SK-N-SH (cell line): ENCODE results near the gene COPS7A. TPM values are rescaled to one million over a fixed set of nuclear protein-coding genes. Genes with fewer than 3 reads are reported as not detected.

Experiments
- CTCF ChIA-PET: fragments of 300-600, 350-600 bp; formaldehyde crosslinking; extraction: SDS; loops from one replicate; lab custom pipeline; 2021; lab: Yijun Ruan, JAX
- POLR2A ChIA-PET: fragments of 350-600 bp; sonication (Branson Sonifier 250); formaldehyde crosslinking; extraction: SDS; loops from one replicate; lab custom pipeline; 2020; ENCODE audit warnings: antibody characterized with exemption, inconsistent platforms; lab: Yijun Ruan, JAX
- DNase-seq: peaks from one replicate; pipeline ENCODE4 v3.0.0; 2012
- H2AFZ ChIP-seq: fragments of 200-600 bp; sonication (generic); 2 replicates; pipeline ENCODE4 v1.8.1; 2016; ENCODE audit warnings: antibody characterized with exemption, mild to moderate bottlenecking, low read depth
- H3F3A ChIP-seq: fragments of 200-600 bp; sonication (generic); replicated peaks from 2 replicates; pipeline ENCODE3; 2016; ENCODE audit warnings: antibody characterized with exemption, mild to moderate bottlenecking; ENCODE audit not compliant: insufficient read depth
- H3K27ac ChIP-seq, 2 experiments: fragments of 200-500 bp in 1 of 2; fragments of 200-600 bp in 1 of 2; sonication (Bioruptor generic) in 1 of 2; sonication (generic), shearing (Covaris generic) in 1 of 2; 2 replicates each; pipeline versions ENCODE4 v1.5.1 to v1.6.1; 2014 to 2016; ENCODE audit warnings: low read depth in 2 of 2, inconsistent platforms in 1 of 2, low read length in 1 of 2, mild to moderate bottlenecking in 1 of 2, mixed read lengths in 1 of 2
- H3K27me3 ChIP-seq: fragments of 200-600 bp; sonication (generic), shearing (Covaris generic); 2 replicates; pipeline ENCODE4 v1.6.1; 2016; ENCODE audit warnings: mixed run types; ENCODE audit not compliant: insufficient read depth
- H3K36me3 ChIP-seq, 2 experiments: fragments of 200-500 bp in 1 of 2; fragments of 200-600 bp in 1 of 2; sonication (Bioruptor generic) in 1 of 2; sonication (generic) in 1 of 2; replicated peaks in 1 of 2; 2 replicates each; pipeline versions ENCODE3 to v1.5.1; 2014 to 2016; ENCODE audit warnings: low read length in 1 of 2, mild to moderate bottlenecking in 1 of 2; ENCODE audit not compliant: insufficient read depth in 2 of 2, control insufficient read depth in 1 of 2
- H3K4me1 ChIP-seq, 2 experiments: fragments of 200-500 bp in 1 of 2; fragments of 200-600 bp in 1 of 2; sonication (Bioruptor generic) in 1 of 2; sonication (generic), shearing (Covaris generic) in 1 of 2; 2 replicates each; pipeline versions ENCODE4 v1.5.1 to v1.6.1; 2014 to 2016; ENCODE audit warnings: low read depth in 1 of 2, low read length in 1 of 2, mixed run types in 1 of 2; ENCODE audit not compliant: insufficient read depth in 2 of 2, control insufficient read depth in 1 of 2
- H3K4me2 ChIP-seq: fragments of 200-600 bp; sonication (generic), shearing (Covaris generic); 2 replicates; pipeline ENCODE4 v1.6.1; 2017; ENCODE audit warnings: mixed run types
- H3K4me3 ChIP-seq, 2 experiments: fragments of 200-500 bp in 1 of 2; fragments of 200-600 bp in 1 of 2; sonication (Bioruptor generic) in 1 of 2; sonication (generic), shearing (Covaris generic) in 1 of 2; 2 replicates each; pipeline versions ENCODE4 v1.5.1 to v1.8.1; 2014 to 2016; ENCODE audit warnings: low read depth in 2 of 2, inconsistent platforms in 1 of 2, low read length in 1 of 2, mild to moderate bottlenecking in 1 of 2, mixed read lengths in 1 of 2, moderate library complexity in 1 of 2
- H3K79me2 ChIP-seq: fragments of 200-600 bp; sonication (generic); 2 replicates; pipeline ENCODE4 v1.8.1; 2017; ENCODE audit warnings: mild to moderate bottlenecking; ENCODE audit not compliant: insufficient read depth
- H3K9ac ChIP-seq: fragments of 200-600 bp; sonication (generic); 2 replicates; pipeline ENCODE4 v1.6.1; 2017; ENCODE audit warnings: mixed run types
- H3K9me2 ChIP-seq: fragments of 200-600 bp; sonication (generic); 2 replicates; pipeline ENCODE4 v1.6.1; 2017; ENCODE audit warnings: mixed run types
- H3K9me3 ChIP-seq: fragments of 200-600 bp; sonication (generic); 2 replicates; pipeline ENCODE4 v1.6.1; 2017; ENCODE audit warnings: mixed run types, mild to moderate bottlenecking, moderate library complexity
- H4K20me1 ChIP-seq: fragments of 200-600 bp; sonication (generic); 2 replicates; pipeline ENCODE4 v1.6.1; 2017; ENCODE audit warnings: mild to moderate bottlenecking, mixed run types; ENCODE audit not compliant: insufficient read depth
- CHD2 ChIP-seq: fragments of 150-350 bp; IDR thresholded peaks from 2 replicates; pipeline ENCODE4 v1.6.1; 2018; ENCODE audit warnings: low read length; ENCODE audit not compliant: partially characterized antibody
- CTCF ChIP-seq: fragments of 200-600 bp; sonication (generic); IDR thresholded peaks from 2 replicates; pipeline ENCODE4 v1.6.1; 2017; ENCODE audit warnings: antibody characterized with exemption, mild to moderate bottlenecking, moderate library complexity
- ELF1 ChIP-seq: IDR thresholded peaks from 2 replicates; pipeline ENCODE4 v1.4.0; 2012
- EZH2phosphoT487 ChIP-seq: fragments of 200-600 bp; sonication (generic); IDR thresholded peaks from 2 replicates; pipeline ENCODE4 v1.6.1; 2017; ENCODE audit warnings: low read depth, mixed run types, mild to moderate bottlenecking, antibody characterized with exemption, moderate library complexity, borderline replicate concordance
- FOXJ3 ChIP-seq: sonication (generic); formaldehyde crosslinking; IDR thresholded peaks from 2 replicates; pipeline ENCODE4 v1.5.1; 2020; ENCODE audit warnings: mild to moderate bottlenecking, missing genetic modification reagents
- FOXM1 ChIP-seq: IDR thresholded peaks from 2 replicates; pipeline ENCODE4 v1.4.0; 2012; ENCODE audit warnings: low read depth, mild to moderate bottlenecking
- GATA2 ChIP-seq: sonication (generic); formaldehyde crosslinking; IDR thresholded peaks from 2 replicates; pipeline ENCODE4 v1.5.0; 2020; ENCODE audit warnings: mild to moderate bottlenecking, missing genetic modification reagents
- IRF3 ChIP-seq: fragments of 150-350 bp; IDR thresholded peaks from 2 replicates; pipeline ENCODE4 v1.6.1; 2016; ENCODE audit warnings: mild to moderate bottlenecking, low read depth, low read length
- JUND ChIP-seq: IDR thresholded peaks from 2 replicates; pipeline ENCODE4 v1.4.0; 2012
- MXI1 ChIP-seq: IDR thresholded peaks from 2 replicates; pipeline ENCODE4 v1.6.1; 2012; ENCODE audit warnings: mild to moderate bottlenecking, low read depth, low read length, improper control_type of control experiment
- NRF1 ChIP-seq: IDR thresholded peaks from 2 replicates; pipeline ENCODE4 v1.6.1; 2012; ENCODE audit warnings: low read depth, mild to moderate bottlenecking, low read length
- RCOR1 ChIP-seq: fragments of 150-350 bp; IDR thresholded peaks from 2 replicates; pipeline ENCODE4 v1.6.1; 2017; ENCODE audit warnings: antibody characterized with exemption, low read length
- RFX5 ChIP-seq: IDR thresholded peaks from 2 replicates; pipeline ENCODE4 v1.6.1; 2012; ENCODE audit warnings: mild to moderate bottlenecking, improper control_type of control experiment, low read length
- SIN3A ChIP-seq: IDR thresholded peaks from 2 replicates; pipeline ENCODE4 v1.6.1; 2012; ENCODE audit warnings: low read depth, mild to moderate bottlenecking, low read length, moderate library complexity, borderline replicate concordance
- WGBS: methylation state at CpG from one replicate; pipeline ENCODE4 v1.1.6; 2017; ENCODE audit warnings: low lambda C conversion rate; 5-methylcytosine and 5-hydroxymethylcytosine counted together
- polyA plus RNA-seq, 3 experiments: library from polyadenylated mRNA; depleted of rRNA; stranded (reverse); fragments of >200 nt; gene quantifications; 2 replicates each; pipeline ENCODE4 v1.2.3, GENCODE V29; 2012
- TF ChIP-seq, protein P1 (sequence below): IDR thresholded peaks from 2 replicates; pipeline ENCODE4 v1.4.0; 2012; ENCODE audit warnings: low read depth, borderline replicate concordance

COPS7A gene
- polyA plus RNA-seq, 1 of the 3 experiments (the other 2 are of a cell fraction): 191 TPM

DNA sequence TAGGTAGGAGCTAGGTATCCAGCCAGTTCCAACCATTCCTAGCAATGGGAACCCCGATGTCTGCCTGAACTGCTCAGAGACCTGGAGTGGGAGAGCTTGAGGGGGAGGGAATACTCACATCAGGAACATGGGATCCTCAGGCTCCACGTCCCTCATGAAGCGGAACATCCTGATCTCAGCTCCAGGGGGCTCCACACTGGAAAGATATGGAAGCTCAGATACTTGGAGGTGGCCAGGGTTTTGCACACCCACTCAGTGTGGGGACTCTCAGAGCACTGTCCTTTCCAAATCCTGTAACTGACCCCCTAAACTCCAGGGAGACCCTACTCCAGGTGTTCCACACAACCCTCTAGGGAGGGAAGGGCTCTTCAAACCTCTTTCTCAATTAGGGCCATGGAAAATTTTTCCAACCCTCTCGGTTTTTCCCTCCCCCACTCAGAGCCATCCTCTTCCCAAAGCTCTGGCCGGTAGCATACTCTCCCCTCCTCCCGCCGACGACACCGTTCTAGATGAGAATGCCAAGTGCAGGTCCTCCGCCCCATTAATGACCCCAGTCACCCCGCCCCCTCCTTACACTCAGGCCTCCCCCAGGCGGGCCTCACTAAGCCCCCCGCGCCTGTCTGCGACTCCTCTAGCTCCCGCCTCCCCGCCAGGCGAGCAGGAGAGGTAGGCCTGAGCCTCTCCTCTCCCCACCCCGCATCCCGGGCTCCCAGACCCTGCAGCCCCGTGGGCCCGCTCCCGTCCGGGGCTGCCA is 28.5 kb downstream of the COPS7A start (continued):
- TF ChIP-seq, protein P1, sequence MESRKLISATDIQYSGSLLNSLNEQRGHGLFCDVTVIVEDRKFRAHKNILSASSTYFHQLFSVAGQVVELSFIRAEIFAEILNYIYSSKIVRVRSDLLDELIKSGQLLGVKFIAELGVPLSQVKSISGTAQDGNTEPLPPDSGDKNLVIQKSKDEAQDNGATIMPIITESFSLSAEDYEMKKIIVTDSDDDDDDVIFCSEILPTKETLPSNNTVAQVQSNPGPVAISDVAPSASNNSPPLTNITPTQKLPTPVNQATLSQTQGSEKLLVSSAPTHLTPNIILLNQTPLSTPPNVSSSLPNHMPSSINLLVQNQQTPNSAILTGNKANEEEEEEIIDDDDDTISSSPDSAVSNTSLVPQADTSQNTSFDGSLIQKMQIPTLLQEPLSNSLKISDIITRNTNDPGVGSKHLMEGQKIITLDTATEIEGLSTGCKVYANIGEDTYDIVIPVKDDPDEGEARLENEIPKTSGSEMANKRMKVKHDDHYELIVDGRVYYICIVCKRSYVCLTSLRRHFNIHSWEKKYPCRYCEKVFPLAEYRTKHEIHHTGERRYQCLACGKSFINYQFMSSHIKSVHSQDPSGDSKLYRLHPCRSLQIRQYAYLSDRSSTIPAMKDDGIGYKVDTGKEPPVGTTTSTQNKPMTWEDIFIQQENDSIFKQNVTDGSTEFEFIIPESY: no peak
- TF ChIP-seq FOXJ3 (CRISPR knock-in tag) (no peak), JUND (no peak), GATA2 (CRISPR knock-in tag) (no peak), NRF1 (no peak), CTCF (peak; percentile 61), FOXM1 (no peak), EZH2phosphoT487 (no peak), RCOR1 (no peak), IRF3 (no peak)

DNA sequence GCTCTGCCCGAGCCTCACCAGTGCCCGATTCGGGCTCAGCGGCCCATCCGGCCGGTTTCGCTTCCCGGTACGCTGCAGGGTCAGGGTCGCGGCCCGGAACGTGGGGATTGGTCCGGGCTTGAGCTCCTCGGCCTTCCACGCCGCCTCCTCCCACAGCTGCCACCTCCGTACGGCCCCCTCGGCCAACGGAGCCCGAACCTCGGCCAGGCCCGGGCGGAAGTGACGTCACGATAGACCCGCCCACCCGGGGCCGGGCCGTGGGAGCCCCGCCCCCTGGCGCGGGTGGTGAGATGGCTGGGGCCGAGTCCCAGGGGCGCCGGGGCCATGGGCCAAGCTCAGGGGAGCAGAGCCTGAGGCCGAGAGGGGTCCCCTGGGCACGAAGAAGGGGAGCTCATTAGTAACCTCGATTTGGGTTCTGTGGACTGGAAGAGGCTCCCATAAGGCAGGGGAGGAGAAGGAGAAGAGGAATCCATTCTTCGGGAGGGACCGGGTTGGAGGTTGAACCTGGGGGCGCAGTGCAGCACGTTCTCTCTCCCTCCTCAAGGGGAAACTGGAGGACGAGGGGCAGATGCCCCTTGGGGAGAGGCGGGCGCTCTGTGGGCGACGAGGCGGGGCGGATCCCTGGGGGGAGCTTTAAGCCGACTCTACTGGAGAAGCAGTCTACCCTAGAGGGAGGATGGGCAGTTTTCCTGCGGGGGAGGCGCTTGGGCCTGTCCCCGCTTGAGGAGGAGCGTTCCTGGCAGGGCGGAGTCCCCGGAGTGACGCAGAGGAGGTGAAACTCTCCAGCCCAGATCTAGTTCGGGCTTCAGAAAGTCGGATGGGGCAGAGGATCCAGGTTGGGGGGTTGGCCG is 29.3 kb downstream of the COPS7A start, which contains the start of gene MLF2:
MLF2 (minus strand) TSS at position 221 of the 851 bp plus-strand sequence. CDS start 807 bp downstream, outside the sequence.
- ChIA-PET CTCF (interaction anchor here (0.7 to 12.7 kb wide), 39 partner anchors 10 to 185 kb away, joined by 3 to 343 read pairs (median 8); partner anchors contain the start of genes CD4, CDCA3, COPS7A and GNB3), POLR2A (interaction anchor here (0.5 to 4.8 kb wide), 23 partner anchors 10 to 191 kb away, joined by 3 to 89 read pairs (median 5); partner anchors contain the start of genes C12orf57, COPS7A, GPR162 and P3H3)
- TF ChIP-seq MXI1 (peak; percentile 27; the same call in 1 of the 2 replicates), ELF1 (peak; percentile 59; the same call in 1 of the 2 replicates), CHD2 (peak; percentile 74), RFX5 (peak; percentile 66; the same call in 1 of the 2 replicates), SIN3A (peak; percentile 67), CTCF (no peak; the same call in 1 of the 2 replicates)
- TF ChIP-seq, protein P1: 0 out of 2 replicates have a peak, but pooled peaks have one; percentile 21

More for the DNA sequence above, 29.3 kb downstream of the COPS7A start, which contains the start of gene MLF2:
- H3K27me3 ChIP-seq: no peaks in the 10 kb centered on the region
- peak; percentile 99 for DNase-seq
- H3K4me2 ChIP-seq: peak within 1 kb of the TSS; percentile 86
- WGBS: 2% methylated on average over 24 of the region's 62 CpGs
- peak within 1 kb of the TSS; percentile 84 to 91 for H3K4me3 ChIP-seq
- no peaks in the 10 kb centered on the region for H3K9me2 ChIP-seq
- peaks cover 4% of the 10 kb centered on the region for H3F3A ChIP-seq
- peak within 1 kb of the TSS; percentile 97 to 98 for H3K27ac ChIP-seq
- H3K9me3 ChIP-seq: no peaks in the 10 kb centered on the region
- peak within 1 kb of the TSS; percentile 63 for H2AFZ ChIP-seq
- peaks cover 31 to 35% of the 10 kb centered on the region in 2 experiments for H3K36me3 ChIP-seq
- H3K9ac ChIP-seq: peak within 1 kb of the TSS; percentile 98
- peaks cover 34% of the 10 kb centered on the region for H3K79me2 ChIP-seq
- peaks cover 12% of the 10 kb centered on the region for H4K20me1 ChIP-seq
- peaks cover 14 to 18% of the 10 kb centered on the region in 2 experiments for H3K4me1 ChIP-seq
